ENCODE data around the gene XPR1. TPM values are rescaled to one million over a fixed set of nuclear protein-coding genes. Genes with fewer than 3 reads are reported as not detected.
"Not testable (repeated sequence)": the region's sequence is repeated elsewhere in the genome, so short reads cannot be mapped to it uniquely, and the experiment has no call there.

Gene XPR1
- total RNA-seq, 1 donor from 2014 or later: 26.0 TPM

DNA sequence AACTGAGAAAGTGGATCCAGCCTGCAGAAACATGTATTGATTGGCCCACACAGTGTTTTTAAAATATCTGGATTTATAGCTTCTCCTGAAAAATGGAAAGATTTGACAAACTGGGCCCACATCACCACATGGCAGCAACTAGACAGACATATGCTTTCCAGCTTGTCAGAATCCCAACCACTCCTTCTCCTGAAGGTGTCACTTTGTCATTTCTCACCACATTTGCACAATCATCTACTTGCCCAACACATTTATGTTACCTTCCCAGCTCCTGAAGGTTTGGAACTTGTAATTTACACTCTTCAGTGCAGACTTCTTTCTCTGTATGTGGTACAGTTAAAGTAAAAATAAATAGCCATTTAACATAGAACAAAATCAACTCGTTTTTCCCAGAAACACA lies 154.8 kb downstream of the XPR1 start:
- DNase-seq: no peak

DNA sequence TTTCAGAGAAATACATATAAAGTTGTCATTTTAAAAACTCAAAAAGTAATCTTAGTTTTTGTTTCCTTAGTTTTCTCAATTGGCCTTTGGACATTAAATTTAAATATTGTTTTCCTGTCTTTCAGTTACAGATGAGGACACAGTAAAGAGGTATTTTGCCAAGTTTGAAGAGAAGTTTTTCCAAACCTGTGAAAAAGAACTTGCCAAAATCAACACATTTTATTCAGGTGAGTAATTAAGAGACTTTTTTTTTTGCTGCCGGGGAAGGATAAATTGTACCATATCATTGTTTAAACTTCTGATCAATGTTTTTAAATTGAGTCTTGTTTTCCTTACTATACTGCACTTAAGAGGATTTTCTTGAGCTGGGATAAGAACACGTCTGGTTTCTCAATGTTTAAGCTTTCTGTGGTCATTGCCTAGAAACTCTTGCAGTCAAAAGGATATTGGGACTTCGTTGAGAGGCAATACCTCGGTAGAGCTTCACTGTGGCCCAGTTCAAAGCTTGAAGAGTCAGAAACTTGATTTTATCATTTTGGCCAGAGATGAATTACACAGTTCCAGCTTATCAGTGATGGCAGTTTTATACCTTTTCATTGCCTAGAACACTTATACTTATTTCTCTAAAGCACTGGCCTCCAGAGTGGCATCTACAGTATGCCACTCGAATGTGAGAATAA lies 155.9 kb downstream of the XPR1 start:
- no peak for DNase-seq

DNA sequence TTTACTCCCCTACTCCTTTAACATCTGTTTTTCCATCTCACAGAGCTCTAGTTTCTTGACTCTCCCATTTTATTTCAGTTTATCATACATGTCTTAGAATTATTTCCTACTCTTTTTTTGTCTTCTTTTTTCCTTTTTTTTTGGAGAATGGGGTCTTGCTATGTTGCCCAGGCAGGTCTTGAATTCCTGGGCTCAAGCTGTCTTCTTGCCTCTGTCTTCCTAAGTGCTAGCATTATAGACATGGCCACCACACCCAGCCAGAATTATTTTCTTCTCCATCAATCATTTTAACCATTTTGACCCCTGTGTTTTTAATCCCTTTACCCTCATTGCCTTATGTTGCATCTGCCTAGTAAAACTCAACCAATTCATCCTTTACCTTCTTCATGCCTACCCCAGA lies 157.6 kb downstream of the XPR1 start:
- no peak for DNase-seq

DNA sequence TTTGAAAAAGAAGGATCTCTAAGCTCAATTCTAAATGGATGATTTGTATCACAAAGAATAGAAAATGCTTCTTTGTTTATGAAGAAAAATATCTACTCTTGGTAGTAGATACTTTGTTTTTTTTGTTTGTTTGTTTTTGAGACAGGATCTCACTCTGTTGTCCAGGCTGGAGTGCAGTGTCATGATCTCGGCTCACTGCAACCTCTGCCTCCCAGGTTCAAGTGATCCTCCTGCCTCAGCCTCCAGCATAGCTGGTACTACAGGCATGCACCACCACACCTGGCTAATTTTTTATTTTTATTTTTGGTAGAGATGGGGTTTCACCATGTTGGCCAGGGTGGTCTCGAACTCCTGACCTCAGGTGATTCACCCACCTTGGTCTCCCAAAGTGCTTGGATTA lies 159.3 kb downstream of the XPR1 start:
- DNase-seq: not testable (repeated sequence)

DNA sequence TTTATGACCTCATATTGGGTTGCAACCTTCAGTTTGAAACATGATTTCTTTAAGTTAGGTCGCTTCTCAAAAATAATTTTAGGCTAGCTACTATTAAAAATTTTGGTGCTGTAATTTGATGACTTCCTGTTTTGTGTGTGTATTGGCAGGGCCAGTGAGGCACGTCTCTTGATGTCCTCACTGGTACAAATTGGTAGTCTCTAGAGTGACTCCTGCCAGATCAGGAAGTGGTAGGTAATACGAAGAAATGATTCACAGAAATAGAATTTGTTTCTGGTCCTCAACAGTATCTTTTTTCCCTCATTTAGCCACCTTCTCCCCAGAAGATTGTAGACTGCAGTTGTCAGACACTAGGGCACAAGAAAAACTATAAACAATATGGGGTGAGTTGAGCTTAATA lies 160.0 kb downstream of the XPR1 start:
- peak; percentile 42 for DNase-seq

DNA sequence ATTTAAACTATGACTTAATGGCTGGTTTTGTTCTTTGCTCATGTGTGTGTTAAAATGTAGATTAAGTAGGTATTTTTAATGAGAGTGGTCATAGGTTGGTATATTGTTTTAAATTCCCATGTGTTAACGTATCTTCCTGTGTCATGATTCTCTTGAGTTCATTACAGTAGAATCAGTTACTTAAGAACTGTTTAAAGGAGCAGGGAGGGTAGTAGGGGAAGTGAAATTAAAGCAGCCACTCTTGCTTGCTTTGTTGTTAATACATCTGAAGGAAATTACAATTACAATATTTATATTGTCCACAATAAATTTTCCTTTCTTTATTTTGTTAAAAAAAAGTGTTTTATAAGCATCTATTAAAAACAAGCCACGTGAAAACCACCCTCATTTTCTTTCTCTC lies 161.6 kb downstream of the XPR1 start:
- peak; percentile 16 for DNase-seq

DNA sequence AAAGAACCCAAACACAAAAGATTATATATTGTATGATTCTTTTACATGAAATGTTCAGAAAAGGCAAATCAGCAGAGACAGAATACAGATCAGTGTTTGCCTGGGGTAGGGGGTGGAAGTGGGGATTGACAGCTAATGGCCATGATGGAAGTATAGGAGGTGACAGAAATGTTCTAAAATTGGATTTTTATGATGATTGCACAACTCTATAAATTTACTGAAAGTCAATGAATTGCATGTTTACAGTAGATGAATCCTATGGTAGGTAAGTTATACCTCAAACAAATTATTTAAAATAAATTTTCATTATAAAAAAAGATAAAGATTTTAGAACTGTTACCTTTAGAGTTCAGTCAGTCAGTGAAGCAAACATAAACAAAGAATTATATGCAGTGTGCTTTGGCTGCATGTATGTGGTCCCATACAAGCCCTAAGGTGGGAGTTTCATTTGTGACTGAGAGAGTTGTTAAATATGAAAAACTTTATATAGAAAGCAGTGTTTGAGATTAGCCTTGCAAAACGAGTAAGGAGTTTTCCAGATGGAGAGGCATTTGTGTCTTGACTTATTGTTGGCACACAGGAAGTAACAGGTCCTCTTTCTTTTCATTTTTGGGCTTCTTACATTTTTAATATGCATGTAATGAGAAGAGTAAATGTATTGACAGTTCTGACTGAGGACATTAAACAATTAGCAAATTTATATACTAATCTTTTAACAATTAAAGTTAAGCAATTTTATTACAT lies 165.2 kb downstream of the XPR1 start:
- DNase-seq: no peak

DNA sequence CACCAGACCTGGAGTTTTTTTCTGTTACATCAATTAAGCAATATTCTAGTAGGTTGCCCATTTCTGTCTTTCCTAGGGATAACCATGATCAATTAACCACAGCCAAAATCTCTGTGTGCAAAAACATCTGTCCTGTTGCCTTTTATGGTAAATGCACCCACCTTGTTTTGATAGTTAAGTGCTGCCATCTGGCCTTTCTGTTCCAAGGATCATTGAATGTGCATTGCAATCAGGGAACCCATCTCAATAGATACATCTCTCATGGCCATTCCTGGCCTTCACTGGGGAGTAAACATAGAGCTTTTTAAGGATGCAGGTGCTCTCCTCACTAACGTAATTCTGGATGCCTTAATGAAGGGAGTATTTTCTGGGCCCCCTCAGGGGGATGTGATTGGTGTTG lies 169.1 kb downstream of the XPR1 start:
- no peak for DNase-seq

DNA sequence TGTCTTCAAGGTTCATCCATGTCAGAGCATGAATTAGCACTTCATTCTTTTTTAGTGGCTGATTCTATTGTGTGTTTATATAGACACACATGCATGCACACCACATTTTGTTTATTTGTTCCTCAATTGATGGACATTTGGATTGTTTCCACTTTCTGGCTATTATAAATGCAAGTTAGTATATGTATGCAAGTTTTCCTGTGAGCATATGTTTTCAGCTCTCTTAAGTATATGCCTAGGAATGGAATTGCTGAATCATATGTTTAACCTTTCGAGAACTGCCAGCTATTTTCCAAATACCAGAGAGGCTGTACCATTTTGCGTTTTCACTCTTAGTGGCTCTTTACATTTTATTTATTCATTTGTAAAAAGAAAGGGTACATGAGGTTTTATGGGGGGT lies 171.0 kb downstream of the XPR1 start:
- DNase-seq: no peak

DNA sequence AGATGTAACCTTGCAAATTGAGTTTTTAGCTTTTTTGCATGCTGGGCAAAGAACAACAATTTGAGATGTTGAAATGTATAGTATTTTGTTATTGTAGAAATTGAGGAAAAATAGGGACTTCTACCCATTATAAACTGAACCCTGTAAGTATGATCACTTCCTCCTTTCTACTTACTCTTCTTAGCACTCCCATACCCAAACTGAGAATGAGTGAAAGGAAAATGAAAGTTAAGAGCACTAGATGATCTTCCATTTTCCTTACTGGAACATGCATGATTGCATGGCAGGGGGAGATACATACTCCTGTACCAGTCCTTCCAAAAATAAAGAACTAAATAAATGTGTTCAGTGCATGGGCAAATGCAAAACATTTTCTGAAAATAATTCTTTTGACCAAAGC lies 173.5 kb downstream of the XPR1 start:
- DNase-seq: no peak

DNA sequence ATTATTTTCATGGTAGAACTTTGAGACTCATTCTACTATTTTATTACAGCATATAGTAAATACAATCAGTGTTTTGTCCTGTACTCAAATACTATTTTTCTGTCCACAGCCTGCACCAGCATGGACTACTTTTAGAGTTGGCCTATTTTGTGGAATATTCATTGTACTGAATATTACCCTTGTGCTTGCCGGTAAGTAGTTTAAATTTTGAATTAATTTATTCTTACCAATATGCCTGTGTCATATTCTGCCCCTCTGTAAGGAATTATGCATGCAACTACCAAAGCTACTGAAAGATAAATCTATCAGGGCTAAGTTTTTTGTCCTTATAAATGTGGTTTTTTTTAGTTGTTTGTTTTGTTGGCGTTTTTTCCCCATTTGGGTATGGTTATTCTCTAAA lies 179.5 kb downstream of the XPR1 start:
- no peak for DNase-seq

DNA sequence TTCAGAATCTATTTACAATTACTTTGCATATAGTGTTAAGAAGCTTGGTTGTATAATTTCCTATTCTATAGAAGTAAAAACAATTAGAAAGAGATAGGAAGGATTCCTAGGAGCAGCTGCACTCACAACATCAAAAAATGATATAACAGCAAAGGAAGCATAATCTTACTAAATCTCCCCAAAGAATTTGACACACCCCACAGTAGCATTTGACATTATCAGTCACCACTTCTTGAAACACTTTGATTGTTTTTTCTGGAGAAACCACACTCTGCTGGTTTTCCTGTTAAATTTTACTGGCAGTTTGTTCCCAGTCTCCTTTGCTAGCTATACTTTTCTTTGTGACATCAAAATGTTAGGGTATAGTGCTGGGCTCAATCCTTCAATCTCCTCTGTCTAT lies 180.1 kb downstream of the XPR1 start:
- DNase-seq: no peak

DNA sequence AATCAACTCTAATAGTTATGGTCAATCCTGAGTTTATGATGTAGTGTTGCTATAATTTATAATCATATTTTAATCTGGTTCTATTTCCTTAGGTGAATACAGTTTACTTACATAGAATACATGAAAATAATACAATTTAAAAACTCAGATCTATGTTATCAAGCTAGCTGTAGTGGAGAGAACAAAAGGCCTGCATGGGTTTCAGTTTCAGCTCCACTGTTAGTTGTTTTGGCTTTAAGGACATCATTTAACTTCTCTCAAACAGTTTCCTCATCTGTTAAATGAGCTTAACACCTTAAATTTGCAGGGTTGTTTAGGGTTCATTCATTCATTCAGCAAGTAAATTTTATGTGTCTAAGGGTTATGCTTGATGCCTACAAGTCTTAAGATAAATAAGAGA lies 182.4 kb downstream of the XPR1 start:
- no peak for DNase-seq

DNA sequence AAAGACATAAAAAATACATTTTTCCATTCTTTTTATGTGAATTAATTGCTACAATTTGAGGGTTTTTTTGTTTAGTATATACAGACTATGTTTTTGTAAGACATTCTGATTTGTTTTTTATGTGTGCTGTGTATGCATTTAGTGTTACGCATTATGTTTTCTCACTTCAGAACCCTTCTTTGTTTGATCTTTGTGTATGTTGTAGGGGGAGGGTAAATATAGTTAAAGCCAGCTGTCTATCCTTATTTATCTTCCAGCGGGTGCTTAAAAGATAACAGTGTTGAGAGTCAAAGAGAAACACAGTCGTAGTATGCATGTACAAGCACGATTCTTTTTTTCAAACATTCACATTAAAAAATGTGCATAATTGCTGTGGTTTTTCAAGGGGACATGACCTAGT lies 183.4 kb downstream of the XPR1 start:
- DNase-seq: no peak

DNA sequence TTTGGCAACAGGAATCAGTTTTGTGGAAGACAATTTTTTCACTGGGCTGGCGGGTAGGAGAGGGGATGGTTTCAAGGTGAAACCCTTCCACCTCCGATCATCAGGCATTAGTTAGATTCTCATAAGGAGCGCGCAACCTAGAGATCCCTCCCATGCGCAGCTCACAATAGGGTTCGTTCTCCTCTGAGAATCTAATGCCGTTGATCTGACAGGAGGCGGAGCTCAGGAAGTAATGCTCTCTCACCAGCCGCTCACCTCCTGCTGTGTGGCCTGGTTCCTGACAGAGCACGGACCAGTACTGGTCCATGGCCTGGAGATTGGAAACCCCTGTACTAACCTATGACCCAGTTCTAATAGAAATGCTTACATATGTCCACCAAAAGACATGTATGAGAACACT lies 184.3 kb downstream of the XPR1 start:
- DNase-seq: no peak

DNA sequence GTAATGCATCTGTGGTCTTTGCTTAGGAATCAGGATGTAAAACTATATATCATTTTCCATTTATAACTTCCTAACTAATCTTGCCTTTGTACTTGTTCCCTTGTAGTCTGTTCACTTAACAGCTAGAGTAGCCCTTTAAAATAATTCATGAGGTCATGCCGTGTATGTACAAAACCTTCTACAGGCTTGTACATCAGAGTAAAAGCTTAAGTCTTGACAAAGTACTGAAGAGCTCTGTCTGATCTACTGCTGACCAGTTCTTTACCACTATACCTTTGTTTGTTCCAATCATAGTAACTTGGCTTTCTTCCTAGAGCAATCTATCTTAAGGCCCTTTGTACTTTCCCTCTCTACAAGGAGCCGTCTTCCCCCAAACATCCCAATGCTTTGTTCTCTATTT lies 190.1 kb downstream of the XPR1 start:
- DNase-seq: peak; percentile 10

DNA sequence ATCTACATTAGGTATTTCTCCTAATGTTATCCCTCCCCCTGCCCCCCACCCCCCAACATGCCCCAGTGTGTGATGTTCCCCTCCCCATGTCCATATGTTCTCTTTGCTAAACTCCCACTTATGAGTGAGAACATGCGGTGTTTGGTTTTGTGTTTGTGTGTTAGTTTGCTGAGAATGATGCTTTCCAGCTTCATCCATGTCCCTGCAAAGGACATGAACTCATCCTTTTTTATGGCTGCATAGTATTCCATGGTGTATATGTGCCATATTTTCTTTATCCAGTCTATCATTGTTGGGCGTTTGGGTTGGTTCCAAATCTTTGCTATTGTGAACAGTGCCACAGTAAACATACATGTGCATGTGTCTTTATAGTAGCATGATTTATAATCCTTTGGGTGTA lies 199.7 kb downstream of the XPR1 start:
- DNase-seq: not testable (repeated sequence)

DNA sequence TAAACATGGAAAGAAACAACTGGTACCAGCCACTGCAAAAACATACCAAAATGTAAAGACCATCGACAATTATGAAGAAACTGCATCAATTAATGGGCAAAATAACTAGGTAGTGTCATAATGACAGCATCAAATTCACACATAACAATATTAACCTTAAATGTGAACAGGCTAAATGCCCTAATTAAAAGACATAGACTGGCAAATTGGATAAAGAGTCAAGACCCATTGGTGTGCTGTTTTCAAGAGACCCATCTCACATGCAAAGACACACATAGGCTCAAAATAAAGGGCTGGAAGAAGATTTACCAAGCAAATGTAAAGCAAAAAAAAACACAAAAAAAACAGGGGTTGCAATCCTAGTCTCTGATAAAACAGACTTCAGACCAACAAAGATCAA lies 201.4 kb downstream of the XPR1 start:
- DNase-seq: not testable (repeated sequence)

DNA sequence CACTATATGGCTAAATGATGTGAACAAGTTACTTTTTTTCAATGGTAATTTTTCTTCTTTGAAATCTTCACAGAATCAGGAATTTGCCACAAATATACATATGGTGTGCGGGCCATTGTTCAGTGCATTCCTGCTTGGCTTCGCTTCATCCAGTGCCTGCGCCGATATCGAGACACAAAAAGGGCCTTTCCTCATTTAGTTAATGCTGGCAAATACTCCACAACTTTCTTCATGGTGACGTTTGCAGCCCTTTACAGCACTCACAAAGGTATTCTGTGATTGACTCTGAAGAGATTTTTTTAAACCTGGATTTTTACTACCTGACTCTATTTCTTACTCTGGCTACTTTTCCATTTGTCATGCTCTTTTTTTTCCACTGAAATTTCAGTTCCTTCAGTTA lies 204.6 kb downstream of the XPR1 start:
- no peak for DNase-seq

DNA sequence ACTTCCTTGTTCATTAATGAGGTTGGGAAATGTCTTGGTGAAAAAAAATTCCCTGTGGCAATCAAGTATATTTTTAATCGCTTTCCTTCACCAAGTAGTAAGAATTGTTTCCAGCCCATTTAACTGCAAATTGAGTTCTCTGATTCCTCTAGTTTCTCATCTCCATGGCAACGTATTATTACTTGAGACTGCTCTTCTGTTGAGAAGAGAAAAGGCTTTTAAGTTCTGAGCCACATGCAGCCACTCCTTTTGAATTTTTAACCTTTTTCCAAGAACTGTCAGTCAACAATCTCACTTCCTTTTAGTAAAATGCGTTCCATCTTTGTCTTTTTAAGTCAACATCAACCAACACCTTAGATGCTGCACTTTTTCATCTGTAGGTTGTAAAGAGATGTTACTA lies 205.2 kb downstream of the XPR1 start:
- no peak for DNase-seq

DNA sequence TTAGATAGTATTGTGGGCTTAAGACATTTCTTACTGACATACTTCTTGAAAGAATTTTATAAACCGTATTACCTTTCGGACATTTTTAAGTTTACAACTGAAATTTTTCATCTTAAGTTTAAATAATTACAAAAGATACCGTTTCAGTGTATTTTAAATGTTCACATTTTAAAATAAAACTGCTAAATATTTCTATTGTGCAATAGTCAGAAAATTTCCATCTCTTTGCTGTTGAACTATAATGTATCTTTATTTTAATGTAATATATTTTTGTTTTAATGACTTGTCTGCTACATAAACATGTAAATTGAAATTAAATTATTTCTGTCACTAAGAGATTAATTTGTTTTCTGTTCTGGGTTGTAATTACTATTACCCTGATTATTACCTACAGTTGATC lies 206.7 kb downstream of the XPR1 start:
- no peak for DNase-seq

DNA sequence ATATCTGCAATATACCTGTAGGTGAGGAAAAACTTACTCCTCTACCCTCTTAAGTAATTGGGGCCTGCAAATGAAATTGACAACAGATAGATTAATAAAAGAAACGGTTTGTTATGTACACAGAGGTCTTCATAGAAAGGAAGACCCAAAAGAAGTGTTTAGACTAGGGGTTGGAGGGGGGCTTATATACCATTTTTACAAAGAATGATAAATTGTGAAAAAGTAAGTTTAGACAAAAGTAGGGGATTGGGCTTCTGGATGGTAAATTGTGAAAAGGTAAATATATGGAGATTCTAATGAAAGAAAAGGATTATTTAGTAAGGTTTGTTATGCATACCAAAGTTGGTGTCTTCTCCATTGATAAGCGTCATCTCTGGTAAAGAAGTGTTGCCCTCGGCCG lies 207.7 kb downstream of the XPR1 start:
- no peak for DNase-seq

DNA sequence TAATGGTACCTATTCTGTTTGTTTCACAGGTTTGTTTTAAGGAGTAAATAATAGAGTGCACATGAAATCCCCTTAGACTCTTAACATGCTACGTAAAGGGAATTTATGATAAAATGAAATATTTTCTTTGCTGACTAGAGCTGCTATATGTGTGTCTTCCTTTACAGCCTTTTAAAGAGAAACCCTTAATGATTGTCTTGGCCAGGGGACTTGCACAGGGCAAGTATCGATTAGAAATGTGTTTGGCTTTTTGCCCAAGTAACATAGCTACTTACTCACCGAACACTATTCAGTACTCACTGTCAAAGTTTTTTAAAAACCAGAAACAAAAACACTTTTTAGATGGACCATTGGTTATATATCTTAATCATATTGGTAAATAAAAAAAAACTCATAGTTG lies 209.6 kb downstream of the XPR1 start:
- no peak for DNase-seq

DNA sequence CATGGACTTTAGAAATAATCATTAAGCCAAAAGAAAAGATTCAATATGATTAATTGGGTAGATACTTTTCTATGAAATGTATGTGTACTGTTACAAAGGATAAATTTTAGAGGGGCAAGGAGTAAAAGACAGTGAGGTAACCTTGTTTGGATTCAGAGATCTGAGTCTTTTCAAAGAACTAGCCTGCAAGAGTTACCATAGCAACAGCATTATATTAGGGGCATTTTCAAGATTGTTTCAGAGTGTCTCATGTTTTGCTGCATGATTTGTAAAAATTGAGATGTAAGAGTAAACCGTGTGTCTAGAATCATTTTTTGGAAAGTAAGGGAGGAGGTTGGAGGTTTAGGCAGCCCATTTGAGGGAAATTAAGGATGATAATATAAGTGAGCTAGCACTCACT lies 210.2 kb downstream of the XPR1 start:
- DNase-seq: peak; percentile 10

Data from dermis blood vessel endothelial cell (primary cell).